HG03159 (cell line): ENCODE measurements around the gene DRD2.

Experiments used
- ATAC-seq: cut with Tn5 transposase; IDR thresholded peaks from one replicate; pipeline ENCODE4 v1.9.1; 2021; ENCODE audit warnings: mild to moderate bottlenecking, moderate library complexity; ENCODE audit not compliant: unreplicated experiment

DRD2 gene

GRCh38 chr11:113487622-113488021, 12.4 kb upstream of the DRD2 start:
- no peak for ATAC-seq

GRCh38 chr11:113484223-113484622, 9.0 kb upstream of the DRD2 start:
- ATAC-seq, result no peak

DNA sequence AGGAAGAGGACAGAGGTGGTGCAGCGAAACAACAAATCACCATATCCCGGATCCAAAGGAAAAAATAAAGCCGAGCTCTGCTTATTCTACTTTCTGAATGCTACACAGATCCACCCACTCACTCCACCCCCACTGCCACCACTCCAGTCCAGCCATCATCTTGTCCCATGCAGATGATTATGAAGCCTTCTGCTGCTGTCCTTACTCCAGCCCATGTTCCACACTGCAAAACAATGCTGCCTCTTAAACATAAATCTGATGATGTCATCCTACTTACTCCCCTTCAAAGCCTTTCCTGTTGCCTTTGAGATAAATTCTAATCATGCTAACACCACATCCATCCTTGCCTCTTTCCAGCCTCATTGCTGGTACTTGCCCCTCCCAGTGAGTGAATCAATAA, 6.5 kb upstream of the DRD2 start:
- ATAC-seq, result no peak

GRCh38 chr11:113481226-113481625, 6.0 kb upstream of the DRD2 start:
- ATAC-seq, result no peak

DNA sequence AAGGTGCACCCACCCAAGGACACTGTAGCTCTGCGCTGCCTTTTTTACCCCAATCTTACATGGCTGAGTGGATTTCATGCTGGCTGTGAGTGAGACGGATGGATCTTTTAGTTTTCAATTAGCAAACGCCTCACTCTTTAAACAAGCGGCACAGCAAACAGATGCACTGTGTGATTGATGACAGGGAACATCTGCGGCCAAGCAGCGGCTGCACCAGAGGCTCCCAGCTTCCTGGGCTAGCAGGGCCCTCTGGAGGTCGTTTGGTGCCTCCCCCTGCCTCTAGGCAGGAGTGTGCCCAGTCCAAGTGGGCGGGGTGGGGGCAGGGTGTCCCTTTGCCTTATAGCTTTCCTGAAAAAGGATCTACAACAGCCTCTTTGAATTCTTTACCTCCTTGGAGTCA, 2.1 kb upstream of the DRD2 start:
- no peak for ATAC-seq

- no peak for ATAC-seq
These were observed 1.4 kb upstream of the DRD2 start for GRCh38 chr11:113476553-113476952.

DNA sequence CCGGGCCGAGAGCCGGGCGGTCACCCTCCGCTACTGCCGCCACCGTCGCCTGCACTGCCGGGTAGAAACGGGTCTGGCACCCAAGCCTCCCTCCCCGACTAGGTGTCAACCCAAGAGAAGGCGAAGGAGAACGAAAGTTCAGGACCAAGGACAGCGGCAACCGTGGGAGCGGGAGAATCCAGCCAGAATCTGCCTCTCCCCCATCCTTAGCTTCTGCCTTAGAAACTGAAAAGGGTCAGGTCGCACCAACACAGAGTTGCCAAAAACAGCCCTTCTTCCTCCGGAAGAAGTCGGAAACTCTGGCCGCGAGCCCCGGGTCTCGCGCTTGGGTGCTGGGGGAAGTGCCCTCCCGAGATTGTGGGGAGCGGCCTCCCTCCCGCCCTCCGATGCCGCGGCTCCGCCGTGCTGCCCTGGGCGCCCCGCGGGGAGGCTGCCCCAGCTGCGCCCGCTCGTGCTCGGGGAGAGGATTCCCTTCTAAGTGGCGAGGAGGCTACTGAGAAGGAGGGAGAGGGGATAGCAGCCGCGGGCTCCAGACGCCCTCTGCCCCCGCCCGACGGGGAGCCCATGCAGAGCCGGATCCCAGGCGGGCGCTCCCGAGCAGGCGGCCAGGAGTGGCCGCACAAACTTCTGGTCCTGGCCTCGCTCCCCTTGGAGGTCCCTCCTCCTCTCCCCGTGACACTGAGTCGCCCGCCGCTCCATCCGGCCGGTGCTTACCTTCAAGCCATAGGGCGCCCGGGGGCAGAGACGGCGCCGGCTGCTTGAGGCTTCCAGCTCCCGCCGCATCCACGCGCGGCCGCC, 637 bp downstream of the DRD2 start:
- no peak for ATAC-seq

- no peak for ATAC-seq
These were observed 1.2 kb downstream of the DRD2 start for GRCh38 chr11:113473983-113474361.

GRCh38 chr11:113472471-113472870, 2.7 kb downstream of the DRD2 start:
- no peak for ATAC-seq

DNA sequence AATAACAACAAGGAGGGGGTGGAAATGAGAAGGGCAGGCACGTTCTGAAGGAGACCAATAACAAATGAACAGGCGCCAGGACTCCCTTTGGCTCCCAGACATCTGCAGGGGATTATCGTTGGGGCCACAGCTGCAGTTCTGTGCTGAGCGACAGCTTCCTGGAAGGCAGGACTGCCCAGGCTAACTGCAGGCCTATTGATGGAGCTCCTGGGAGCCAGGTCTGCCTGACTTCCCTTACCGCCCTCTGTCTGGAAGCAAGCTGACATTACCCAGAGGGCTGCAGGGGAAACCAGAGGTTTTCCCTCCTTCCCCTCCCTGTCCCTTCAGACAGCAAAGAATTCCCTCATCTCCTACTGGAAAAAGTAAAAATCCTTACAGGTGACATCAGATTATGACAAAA, 5.0 kb downstream of the DRD2 start:
- ATAC-seq, result no peak

GRCh38 chr11:113468726-113469345, 6.4 kb downstream of the DRD2 start:
- no peak for ATAC-seq

DNA sequence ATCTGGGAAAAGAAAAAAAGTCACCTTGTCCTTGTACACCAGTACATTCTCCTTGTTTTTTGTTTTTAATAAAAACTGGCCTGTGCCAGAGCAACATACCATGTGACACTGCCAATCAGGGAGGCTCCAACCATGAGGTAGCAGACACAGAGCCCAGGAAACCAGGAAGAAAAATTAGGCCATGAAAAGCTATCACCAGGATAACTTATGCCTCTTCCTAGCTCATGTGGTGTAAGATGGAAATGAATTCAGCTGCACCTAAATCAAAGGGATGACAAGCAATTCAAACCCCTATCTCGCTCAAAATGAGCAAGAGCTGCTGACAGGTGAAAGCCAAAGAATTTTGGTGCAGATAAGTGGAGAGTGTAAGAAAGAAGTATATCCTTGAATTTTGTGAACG, 7.7 kb downstream of the DRD2 start:
- ATAC-seq, result no peak

GRCh38 chr11:113465786-113466185, 9.4 kb downstream of the DRD2 start:
- no peak for ATAC-seq

GRCh38 chr11:113464416-113464815, 10.8 kb downstream of the DRD2 start:
- no peak for ATAC-seq

DNA sequence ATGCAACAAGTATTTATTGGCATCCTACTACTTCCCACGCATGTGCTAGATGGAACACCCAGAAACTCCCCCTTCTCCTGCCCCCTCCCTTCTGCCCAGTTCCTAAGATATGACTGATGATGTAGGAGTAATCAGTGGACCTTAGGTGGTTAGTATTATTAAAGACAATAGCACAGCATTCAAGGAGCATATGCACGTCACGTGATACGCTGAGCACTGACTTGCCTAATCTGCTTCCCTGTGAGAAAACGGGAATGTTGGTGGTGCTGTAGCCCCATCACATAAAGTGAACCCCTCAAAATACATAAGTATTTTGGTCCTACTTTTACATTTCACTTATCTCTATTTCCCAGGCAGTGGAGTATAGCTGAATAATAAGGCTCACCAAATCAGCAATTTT, 12.4 kb downstream of the DRD2 start:
- ATAC-seq, result no peak

DNA sequence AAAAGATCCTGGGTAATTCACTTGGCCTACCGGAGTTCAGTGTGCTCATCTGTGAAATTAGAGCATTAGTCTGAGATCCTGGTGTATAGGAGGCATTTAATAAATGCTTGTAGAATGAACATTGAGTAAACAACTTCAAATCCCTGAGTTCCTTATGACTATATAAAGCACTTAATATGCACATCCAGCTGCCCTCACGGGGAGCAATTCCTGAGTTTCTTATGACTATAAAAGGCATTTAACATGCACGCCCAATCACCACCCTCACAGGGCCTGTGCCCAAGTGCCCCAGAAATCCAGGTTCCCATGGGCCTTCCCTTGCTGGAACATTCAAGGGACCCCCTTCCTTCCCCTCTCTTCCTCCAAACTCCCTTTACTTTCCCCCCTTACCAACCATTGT, 13.6 kb downstream of the DRD2 start:
- ATAC-seq, result no peak

DNA sequence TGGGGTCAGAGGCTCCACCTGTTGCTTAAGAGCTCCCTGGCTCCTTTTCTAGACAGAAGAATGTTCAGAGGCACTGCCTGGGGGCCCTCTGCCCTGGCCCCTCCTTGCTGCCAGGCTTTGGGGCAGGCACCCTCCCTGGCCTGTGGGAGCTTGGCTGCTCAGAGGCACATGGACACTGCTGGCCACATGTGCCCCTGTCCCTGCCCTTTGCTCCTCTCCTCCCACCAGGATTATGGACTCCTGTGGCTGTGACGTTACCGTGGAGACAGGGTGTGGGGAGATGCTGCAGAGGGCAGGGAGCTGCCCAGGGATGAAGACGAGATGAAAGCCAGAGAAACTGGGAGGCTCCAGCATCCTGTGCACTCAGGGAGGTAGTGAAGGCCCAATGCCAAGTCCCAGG, 14.7 kb downstream of the DRD2 start:
- ATAC-seq, result no peak

DNA sequence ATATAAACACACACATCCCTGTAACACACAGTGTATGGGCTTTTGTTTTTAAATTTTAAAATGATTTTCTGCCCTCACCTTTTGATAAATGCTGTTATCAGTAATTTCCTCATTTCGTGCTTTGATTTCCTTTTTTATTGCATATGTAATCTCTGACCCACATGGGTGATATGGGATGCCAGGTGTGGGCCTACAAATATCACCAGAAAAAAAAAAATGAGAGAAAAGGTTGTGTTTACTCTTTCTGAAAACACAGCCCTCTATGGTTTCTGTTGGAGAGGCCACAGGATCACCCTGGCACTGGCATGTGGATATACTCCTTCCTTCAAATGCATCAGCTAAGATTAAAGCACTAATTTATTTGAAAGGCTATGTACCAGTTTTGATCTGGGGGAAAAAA, 17.0 kb downstream of the DRD2 start:
- ATAC-seq, result no peak

GRCh38 chr11:113457784-113458183, 17.4 kb downstream of the DRD2 start:
- ATAC-seq, result no peak

DNA sequence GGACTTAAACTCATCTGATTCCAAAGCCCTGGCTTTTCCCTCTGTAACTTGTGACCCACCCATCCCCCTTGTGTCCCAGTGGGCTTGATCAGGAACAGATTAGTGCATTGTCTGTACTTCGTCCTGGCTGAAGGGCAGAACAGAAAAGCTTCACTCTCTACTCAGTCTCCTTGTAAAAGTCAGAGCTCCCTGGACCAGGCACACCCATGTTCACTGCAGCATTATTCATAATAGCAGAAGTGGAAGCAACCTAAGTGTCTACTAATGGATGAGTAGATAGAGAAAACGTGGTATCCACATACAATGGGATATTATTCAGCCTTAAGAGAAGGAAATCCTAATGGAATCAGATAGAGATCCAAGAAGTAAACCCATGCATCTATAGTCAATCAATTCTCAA, 20.7 kb downstream of the DRD2 start:
- no peak for ATAC-seq

DNA sequence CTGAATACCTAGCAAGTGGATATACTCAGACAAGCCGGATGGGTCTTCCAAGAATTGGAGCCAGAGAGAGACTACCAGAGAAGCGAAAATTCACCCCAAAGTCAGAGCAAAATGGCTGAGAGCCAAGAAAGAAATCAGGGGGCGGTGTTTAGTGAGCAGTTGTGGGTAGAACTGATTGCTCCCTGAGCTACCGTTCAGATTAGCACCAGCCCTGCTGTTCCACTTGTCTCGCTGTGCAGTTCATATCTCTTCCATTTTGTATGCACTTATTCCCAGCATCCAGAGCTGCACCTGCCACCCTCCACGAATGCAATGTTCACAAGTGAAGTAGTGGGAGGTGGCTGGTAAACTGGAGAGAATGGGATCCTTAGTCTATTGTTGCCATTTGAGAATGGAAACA, 25.5 kb downstream of the DRD2 start:
- no peak for ATAC-seq

DNA sequence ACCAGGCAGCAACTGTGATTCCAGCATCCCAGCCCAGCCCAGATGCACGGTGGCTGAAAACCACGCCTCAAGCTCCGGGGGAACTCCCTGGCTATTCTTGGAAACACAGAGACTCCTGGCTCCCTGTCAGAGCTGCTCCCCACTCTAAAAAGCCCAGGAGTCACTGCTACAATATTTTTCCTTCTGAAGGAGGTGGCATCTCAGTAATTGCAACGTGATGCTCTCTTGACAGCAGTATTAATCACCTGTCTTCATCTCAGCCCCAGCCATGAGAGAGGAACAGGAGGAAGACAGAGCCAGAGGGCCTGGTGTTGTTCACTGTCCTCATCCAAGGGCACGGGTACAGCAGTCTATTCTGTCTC, 26.9 kb downstream of the DRD2 start:
- ATAC-seq, result no peak
